Lung (tissue), 12 donors: ENCODE data around the gene INO80C. TPM values are rescaled to one million over a fixed set of nuclear protein-coding genes. Genes with fewer than 3 reads are reported as not detected.

Experiments used
- ATAC-seq: fragments of 200-7000 bp; cut with Tn5 transposase; one replicate; pipeline ENCODE4 v1.9.1; 2020; ENCODE audit warnings: moderate number of reproducible peaks; ENCODE audit not compliant: insufficient read depth, low FRiP score
- DNase-seq, 3 donors: peaks; one replicate each; pipeline ENCODE4 v3.0.0-alpha.2; 2013 to 2017
- H3K27ac ChIP-seq, 2 donors: one replicate each; pipeline ENCODE4 v1.5.1; 2013; ENCODE audit warnings: mild to moderate bottlenecking in 2 of 2, moderate library complexity in 2 of 2, control low read depth in 1 of 2, inconsistent platforms in 1 of 2, low read depth in 1 of 2, low read length in 1 of 2
- H3K27me3 ChIP-seq, 3 donors: one replicate each; pipeline ENCODE4 v1.5.1; 2013; ENCODE audit warnings: low read length in 2 of 3; ENCODE audit not compliant: control insufficient read depth in 3 of 3, insufficient read depth in 3 of 3
- H3K36me3 ChIP-seq, 4 donors: one replicate each; pipeline ENCODE4 v1.5.1; 2013; ENCODE audit warnings: low read length in 4 of 4, mild to moderate bottlenecking in 1 of 4, moderate library complexity in 1 of 4; ENCODE audit not compliant: control insufficient read depth in 4 of 4, insufficient read depth in 4 of 4
- H3K4me1 ChIP-seq, 5 donors: one replicate each; pipeline ENCODE4 v1.5.1; 2013; ENCODE audit warnings: low read length in 5 of 5, mild to moderate bottlenecking in 2 of 5, moderate library complexity in 1 of 5; ENCODE audit not compliant: control insufficient read depth in 5 of 5, insufficient read depth in 5 of 5
- H3K4me3 ChIP-seq: one replicate; pipeline ENCODE4 v1.5.1; 2013; ENCODE audit warnings: mild to moderate bottlenecking, control low read depth, moderate library complexity
- H3K9ac ChIP-seq, 2 donors: one replicate each; pipeline ENCODE4 v1.5.1; 2013; ENCODE audit warnings: low read length in 2 of 2, control low read depth in 1 of 2; ENCODE audit not compliant: insufficient read depth in 1 of 2
- H3K9me3 ChIP-seq, 4 donors: one replicate each; pipeline ENCODE4 v1.5.1; 2013; ENCODE audit warnings: low read length in 3 of 4, mild to moderate bottlenecking in 1 of 4, moderate library complexity in 1 of 4; ENCODE audit not compliant: control insufficient read depth in 4 of 4, insufficient read depth in 3 of 4
- CTCF ChIP-seq: IDR thresholded peaks from 2 replicates; pipeline ENCODE4 v1.5.1; 2012; ENCODE audit warnings: mild to moderate bottlenecking; ENCODE audit errors: control extremely low read depth, extremely low read depth
- WGBS, 2 donors: extraction: QIAGEN DNeasy Blood & Tissue Kit; methylation state at CpG; one replicate each; pipeline ENCODE4 v1.1.7; 2013; 5-methylcytosine and 5-hydroxymethylcytosine counted together
- polyA plus RNA-seq, 2 donors: library from polyadenylated mRNA; stranded (reverse); fragments of 200-250 nt; gene quantifications; one replicate each; pipeline ENCODE4 v1.2.1, GENCODE V29; 2013
- total RNA-seq, 2 donors: library from RNA; depleted of rRNA in 1 of 2; stranded (reverse); fragments of >200 nt in 1 of 2; gene quantifications; one replicate each; pipeline ENCODE4 v1.2.1, GENCODE V29; 2014 to 2021
- donor health status: control.
- donor health status: control.
- donor health status: Bipolar disorder and iron deficiency.
- donor health status: healthy.
- donor health status: DM: yes; HTN: yes; CAD: no.

Gene INO80C
- total and polyA plus RNA-seq, 4 donors: 26.7 to 35.6 (median 31.5) TPM

- ATAC-seq: no peak
- Histone ChIP-seq H3K4me1 (no peaks in the 10 kb centered on the region), H3K9me3 (no peaks in the 10 kb centered on the region), H3K4me3 (no peak overlapping the region), H3K9ac (no peak overlapping the region), H3K36me3 (no peaks in the 10 kb centered on the region), H3K27ac (no peak overlapping the region), H3K27me3 (no peaks in the 10 kb centered on the region)
- 83 to 89% methylated on average over 3 of the region's 3 CpGs for WGBS, 2 donors
- DNase-seq: no peak
- no peak for TF ChIP-seq CTCF
These were observed 46.7 kb downstream of the INO80C start for GRCh38 chr18:35451032-35451431.

DNA sequence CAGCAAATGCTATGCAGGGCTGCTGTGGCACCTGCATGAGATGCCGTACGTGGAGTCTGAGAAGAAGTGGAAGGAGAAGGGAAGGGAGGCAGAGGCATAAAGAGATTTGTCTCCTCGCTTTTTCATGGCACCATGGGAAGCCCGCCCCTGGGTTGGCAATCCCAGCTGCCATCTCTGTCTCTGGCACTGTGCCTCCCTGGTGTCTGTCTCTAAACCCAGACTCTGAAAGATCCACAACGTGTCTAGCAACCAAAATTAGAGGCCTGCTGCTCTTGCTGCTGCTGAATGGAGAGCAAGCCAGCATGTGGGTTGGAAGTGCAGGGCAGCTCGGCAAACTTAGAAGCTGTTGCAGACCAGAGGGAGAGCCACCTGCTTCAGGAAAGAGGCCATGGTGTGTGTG, 53.1 kb downstream of the INO80C start:
- ATAC-seq (no peak), DNase-seq (no peak)
- H3K27me3 ChIP-seq: no peaks in the 10 kb centered on the region
- no peaks in the 10 kb centered on the region for H3K9me3 ChIP-seq
- no peak overlapping the region for H3K27ac ChIP-seq
- H3K4me3 ChIP-seq: no peak overlapping the region
- no peaks in the 10 kb centered on the region for H3K36me3 ChIP-seq
- peaks cover 0 to 2% (median 0%) of the 10 kb centered on the region in 5 donors for H3K4me1 ChIP-seq
- no peak overlapping the region for H3K9ac ChIP-seq
- no peak for TF ChIP-seq CTCF
- WGBS, 2 donors: 91 to 92% methylated on average over 6 of the region's 6 CpGs

DNA sequence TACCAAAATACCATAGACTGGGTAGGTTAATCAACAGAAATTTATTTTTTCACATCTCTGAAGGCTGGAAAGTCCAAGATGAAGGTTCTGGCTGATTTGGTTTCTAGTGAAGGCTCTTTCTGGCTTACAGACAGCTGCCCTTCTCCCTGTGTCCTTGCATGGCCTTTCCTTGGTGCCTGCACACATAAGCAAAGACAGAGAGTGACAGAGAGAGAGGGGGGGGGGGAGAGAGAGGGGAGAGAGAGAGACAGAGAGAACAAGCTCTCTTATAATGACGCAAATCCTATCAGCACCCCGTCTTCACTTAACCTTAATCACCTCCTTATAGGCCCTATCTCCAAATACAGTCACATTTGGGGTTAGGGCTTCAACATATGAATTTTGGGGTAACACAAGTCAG, 53.9 kb downstream of the INO80C start:
- 43 to 97% methylated on average over 2 of the region's 2 CpGs for WGBS, 2 donors
- Histone ChIP-seq H3K27ac (no peak overlapping the region), H3K4me3 (no peak overlapping the region), H3K36me3 (no peaks in the 10 kb centered on the region), H3K4me1 (peaks cover 0 to 2% (median 0%) of the 10 kb centered on the region in 5 donors), H3K9me3 (no peaks in the 10 kb centered on the region), H3K27me3 (no peaks in the 10 kb centered on the region), H3K9ac (no peak overlapping the region)
- ATAC-seq: peak; percentile 6
- TF ChIP-seq CTCF: no peak
- DNase-seq: no peak

DNA sequence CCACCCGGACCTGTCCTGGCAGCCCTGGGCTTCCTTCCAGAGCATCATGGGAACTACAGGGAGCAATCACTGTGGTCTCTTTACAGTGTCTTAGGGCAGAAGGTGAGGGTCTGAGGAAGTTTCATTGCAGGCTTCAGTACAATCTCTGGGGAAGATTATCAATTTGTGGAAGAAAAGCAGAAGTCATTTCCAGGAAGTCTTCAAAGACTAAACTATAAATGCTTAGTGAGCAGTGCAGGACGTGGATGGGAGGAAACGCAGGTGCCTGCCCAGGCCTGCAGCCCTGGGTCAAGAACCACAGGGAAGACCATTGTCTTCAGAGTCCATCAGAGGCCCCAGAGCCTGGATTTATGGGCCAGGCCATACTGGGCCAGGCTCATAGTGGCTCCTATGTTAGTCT, 54.3 kb downstream of the INO80C start:
- no peak overlapping the region for H3K27ac ChIP-seq
- H3K9me3 ChIP-seq: no peaks in the 10 kb centered on the region
- DNase-seq: no peak
- H3K9ac ChIP-seq: no peak overlapping the region
- ATAC-seq: no peak
- H3K4me3 ChIP-seq: no peak overlapping the region
- H3K36me3 ChIP-seq: no peaks in the 10 kb centered on the region
- TF ChIP-seq CTCF: no peak
- H3K27me3 ChIP-seq: no peaks in the 10 kb centered on the region
- peaks cover 0 to 2% (median 0%) of the 10 kb centered on the region in 5 donors for H3K4me1 ChIP-seq
- 60 to 72% methylated on average over 3 of the region's 3 CpGs for WGBS, 2 donors
